Prostate gland (tissue), 2 donors: Measurements from ENCODE around the gene KMT2C. TPM values are rescaled to one million over a fixed set of nuclear protein-coding genes. Genes with fewer than 3 reads are reported as not detected.
"Not testable (repeated sequence)": the region's sequence is repeated elsewhere in the genome, so short reads cannot be mapped to it uniquely, and the experiment has no call there.

ENCODE experiments used
- DNase-seq: peaks from one replicate; pipeline ENCODE4 v3.0.0-alpha.2; 2019; ENCODE audit warnings: low spot score
- H3K27ac ChIP-seq, 2 donors: fragments of 200-600 bp; sonication (generic); 2 replicates each; pipeline ENCODE4 v1.5.1; 2017 to 2019
- H3K27me3 ChIP-seq: fragments of 200-600 bp; sonication (generic); replicated peaks from 2 replicates; pipeline ENCODE4 v1.5.1; 2019; ENCODE audit not compliant: insufficient read depth
- H3K36me3 ChIP-seq, 2 donors: fragments of 200-600 bp; sonication (generic); 1 replicate in 1 of 2; 2 replicates in 1 of 2; pipeline versions ENCODE4 v1.5.1 to v1.8.1; 2017 to 2019
- H3K4me1 ChIP-seq: fragments of 200-600 bp; sonication (generic); replicated peaks from 2 replicates; pipeline ENCODE4 v1.5.1; 2019
- H3K4me3 ChIP-seq, 2 donors: fragments of 200-600 bp; sonication (generic); 2 replicates each; pipeline ENCODE4 v1.5.1; 2017 to 2019
- H3K9me3 ChIP-seq: fragments of 200-600 bp; sonication (generic); 2 replicates; pipeline ENCODE4 v1.5.1; 2017
- POLR2A ChIP-seq: fragments of 450-650 bp; IDR thresholded peaks from one replicate; pipeline ENCODE4 v1.6.1; 2016; ENCODE audit warnings: antibody characterized with exemption, mild to moderate bottlenecking
- POLR2AphosphoS5 ChIP-seq: sonication (generic); formaldehyde crosslinking; IDR thresholded peaks from one replicate; pipeline ENCODE4 v1.6.1; 2017; ENCODE audit warnings: antibody characterized with exemption
- WGBS: methylation state at CpG from one replicate; pipeline ENCODE4 v1.1.5; 2018; 5-methylcytosine and 5-hydroxymethylcytosine counted together
- intact Hi-C: fragments of 100-400 bp; cut with DNase I; formaldehyde crosslinking; loops from one replicate; pipeline ENCODE4 v1.14.2; 2022
- total RNA-seq, 2 donors: library from RNA; depleted of rRNA; stranded (reverse); fragments of >200 nt; gene quantifications; one replicate each; pipeline ENCODE4 v1.1.0, GENCODE V29; 2016
- TF ChIP-seq, protein P1 (sequence below), 4 experiments: fragments of 200-600 bp in 2 of 4; fragments of 450-650 bp in 2 of 4; sonication (generic) in 2 of 4; IDR thresholded peaks; 1 replicate in 3 of 4; 2 replicates in 1 of 4; pipeline ENCODE4 v1.5.1; 2016 to 2019; ENCODE audit warnings: antibody characterized with exemption in 4 of 4, mild to moderate bottlenecking in 2 of 4, moderate library complexity in 2 of 4

The KMT2C gene
- total RNA-seq, 2 donors from 2014 or later: 70.8 to 118 TPM

DNA sequence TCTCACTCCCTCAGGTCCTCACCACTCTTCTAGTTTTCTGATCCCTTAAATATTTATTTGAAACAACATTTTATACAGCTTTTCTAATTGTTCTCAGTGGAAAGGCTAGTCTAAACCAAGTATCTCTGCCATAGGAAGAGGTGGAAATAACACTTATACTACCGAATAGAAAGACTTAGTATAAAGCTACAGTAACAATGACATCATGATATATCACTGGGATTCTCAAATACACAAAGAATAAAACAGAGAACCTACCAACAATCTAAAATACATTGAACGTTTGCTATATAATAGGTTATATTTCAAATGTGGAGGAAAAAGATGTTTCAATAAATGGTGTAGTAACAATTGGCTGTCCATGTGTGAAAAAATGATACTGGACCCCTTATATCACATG, 142.9 kb downstream of the KMT2C start:
- H3K36me3 ChIP-seq: no peaks in the 10 kb centered on the region
- no peaks in the 10 kb centered on the region for H3K27me3 ChIP-seq
- no peak overlapping the region for H3K27ac ChIP-seq
- DNase-seq: no peak
- no peaks in the 10 kb centered on the region for H3K9me3 ChIP-seq
- no peaks in the 10 kb centered on the region for H3K4me1 ChIP-seq
- no peak overlapping the region for H3K4me3 ChIP-seq
- TF ChIP-seq POLR2A: no peak
- no peak for TF ChIP-seq POLR2AphosphoS5
- TF ChIP-seq, protein P1, sequence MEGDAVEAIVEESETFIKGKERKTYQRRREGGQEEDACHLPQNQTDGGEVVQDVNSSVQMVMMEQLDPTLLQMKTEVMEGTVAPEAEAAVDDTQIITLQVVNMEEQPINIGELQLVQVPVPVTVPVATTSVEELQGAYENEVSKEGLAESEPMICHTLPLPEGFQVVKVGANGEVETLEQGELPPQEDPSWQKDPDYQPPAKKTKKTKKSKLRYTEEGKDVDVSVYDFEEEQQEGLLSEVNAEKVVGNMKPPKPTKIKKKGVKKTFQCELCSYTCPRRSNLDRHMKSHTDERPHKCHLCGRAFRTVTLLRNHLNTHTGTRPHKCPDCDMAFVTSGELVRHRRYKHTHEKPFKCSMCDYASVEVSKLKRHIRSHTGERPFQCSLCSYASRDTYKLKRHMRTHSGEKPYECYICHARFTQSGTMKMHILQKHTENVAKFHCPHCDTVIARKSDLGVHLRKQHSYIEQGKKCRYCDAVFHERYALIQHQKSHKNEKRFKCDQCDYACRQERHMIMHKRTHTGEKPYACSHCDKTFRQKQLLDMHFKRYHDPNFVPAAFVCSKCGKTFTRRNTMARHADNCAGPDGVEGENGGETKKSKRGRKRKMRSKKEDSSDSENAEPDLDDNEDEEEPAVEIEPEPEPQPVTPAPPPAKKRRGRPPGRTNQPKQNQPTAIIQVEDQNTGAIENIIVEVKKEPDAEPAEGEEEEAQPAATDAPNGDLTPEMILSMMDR (IDR thresholded peaks at IDR 0.05): no peak
- intact Hi-C loops: no loop called here
- 91% methylated on average over 2 of the region's 2 CpGs for WGBS

DNA sequence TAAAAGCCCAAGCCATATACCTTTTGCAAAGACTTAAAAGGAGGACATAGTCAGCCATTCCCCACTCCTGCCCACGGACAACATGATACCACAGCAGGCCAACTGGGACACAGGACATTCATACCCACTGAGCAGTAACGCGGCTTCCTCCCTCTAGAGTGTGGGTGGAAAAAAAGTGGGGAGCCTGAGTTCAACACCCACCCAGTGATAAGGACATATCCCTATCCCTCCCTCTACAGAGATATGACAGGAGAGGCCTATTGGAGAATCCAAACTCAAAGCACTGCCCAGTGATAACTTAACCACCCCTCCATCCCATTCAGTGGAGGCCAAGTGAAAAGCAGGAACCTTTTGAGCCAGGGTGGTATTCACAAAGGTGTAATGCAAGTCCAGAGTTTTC, 148.8 kb downstream of the KMT2C start:
- WGBS: 95% methylated on average over 3 of the region's 3 CpGs
- intact Hi-C loops: not testable (repeated sequence)

DNA sequence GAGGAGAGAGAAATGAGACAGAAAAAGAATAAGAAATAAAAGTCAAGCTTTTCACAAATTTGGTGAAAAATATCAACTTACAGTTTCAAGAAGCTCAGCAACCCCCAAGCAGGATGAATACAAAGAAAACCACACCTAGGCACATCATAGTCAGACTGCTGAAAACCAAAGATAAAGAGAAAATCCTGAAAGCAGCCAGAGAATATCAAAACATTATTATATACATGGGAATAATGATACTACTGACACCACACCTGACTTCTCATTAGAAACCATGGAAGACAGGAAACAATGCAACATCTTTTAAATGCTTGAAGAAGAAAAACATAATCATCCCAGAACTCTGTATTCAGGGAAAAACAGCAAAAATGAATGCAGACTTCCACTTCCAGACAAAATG, 149.6 kb downstream of the KMT2C start:
- H3K36me3 ChIP-seq, intact Hi-C loops, H3K4me3 ChIP-seq, H3K27ac ChIP-seq, H3K27me3 ChIP-seq, H3K4me1 ChIP-seq, DNase-seq, H3K9me3 ChIP-seq: not testable (repeated sequence)

More for the DNA sequence above, 148.8 kb downstream of the KMT2C start:
- H3K4me3 ChIP-seq, H3K36me3 ChIP-seq, H3K9me3 ChIP-seq, H3K27me3 ChIP-seq, H3K27ac ChIP-seq, DNase-seq, H3K4me1 ChIP-seq: not testable (repeated sequence)

DNA sequence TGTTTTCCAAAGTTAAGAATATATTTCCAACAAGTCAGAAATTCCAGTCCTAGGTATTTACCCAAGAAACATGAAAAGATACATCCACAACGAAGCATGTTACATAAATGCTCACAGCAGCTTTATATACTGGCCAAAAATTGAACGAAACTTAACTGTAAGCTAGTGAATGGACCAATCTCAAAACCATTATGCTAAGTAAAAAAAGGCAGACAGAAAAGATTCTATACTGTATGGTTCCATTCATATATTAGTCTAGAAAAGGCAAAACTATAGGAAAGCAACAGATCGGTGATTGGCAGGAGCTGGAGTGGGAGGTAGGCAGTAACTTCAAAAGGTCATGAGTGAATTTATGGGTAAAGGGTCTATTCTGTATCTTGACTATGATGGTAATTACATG, 150.8 kb downstream of the KMT2C start:
- H3K27me3 ChIP-seq, H3K9me3 ChIP-seq, H3K27ac ChIP-seq, DNase-seq, intact Hi-C loops, H3K4me3 ChIP-seq, H3K4me1 ChIP-seq, H3K36me3 ChIP-seq: not testable (repeated sequence)
- 74% methylated on average over 3 of the region's 3 CpGs for WGBS

DNA sequence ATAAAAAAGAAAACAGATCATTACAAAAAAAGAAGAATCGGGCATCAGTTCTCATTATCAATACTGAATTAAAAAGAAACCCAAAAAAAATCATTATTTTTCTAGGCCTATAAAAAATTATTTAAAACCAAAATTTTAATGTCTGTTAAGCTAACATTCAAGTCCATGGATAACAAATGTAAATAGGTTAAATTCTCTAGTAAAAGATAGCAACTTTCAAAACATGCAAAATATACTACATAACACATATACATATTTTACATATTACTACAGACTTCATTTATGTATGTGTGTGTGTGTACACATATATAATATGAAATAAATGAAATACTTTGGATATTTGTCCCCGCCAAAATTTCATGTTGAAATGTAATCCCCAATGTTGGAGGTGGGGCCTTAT, 158.1 kb downstream of the KMT2C start:
- WGBS: 100% methylated on average over 2 of the region's 2 CpGs

DNA sequence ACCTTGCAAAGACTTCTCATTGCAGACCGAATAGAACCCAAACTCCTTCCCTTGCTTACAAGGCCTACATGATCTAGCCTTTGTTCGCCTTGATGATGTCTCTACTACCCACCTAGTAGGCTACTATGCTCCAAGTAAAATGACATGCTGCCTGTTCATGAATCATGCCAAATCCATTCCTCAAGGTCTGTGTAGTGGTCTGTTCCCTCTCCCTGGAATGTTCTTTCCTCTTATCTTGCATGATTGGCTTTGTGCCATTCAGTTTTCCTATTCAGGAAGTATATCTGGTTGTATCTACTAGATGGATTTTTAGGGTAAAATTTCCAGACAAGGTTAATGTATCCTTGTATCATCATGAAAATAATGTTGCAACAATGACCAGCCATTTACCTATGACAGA, 165.4 kb downstream of the KMT2C start:
- DNase-seq, H3K4me1 ChIP-seq, H3K36me3 ChIP-seq, intact Hi-C loops, H3K27ac ChIP-seq, H3K9me3 ChIP-seq, H3K27me3 ChIP-seq, H3K4me3 ChIP-seq: not testable (repeated sequence)
- 94% methylated on average over 2 of the region's 2 CpGs for WGBS

More for the DNA sequence above, 158.1 kb downstream of the KMT2C start:
- H3K27me3 ChIP-seq, intact Hi-C loops, DNase-seq, H3K27ac ChIP-seq, H3K9me3 ChIP-seq, H3K4me3 ChIP-seq, H3K36me3 ChIP-seq, H3K4me1 ChIP-seq: not testable (repeated sequence)

DNA sequence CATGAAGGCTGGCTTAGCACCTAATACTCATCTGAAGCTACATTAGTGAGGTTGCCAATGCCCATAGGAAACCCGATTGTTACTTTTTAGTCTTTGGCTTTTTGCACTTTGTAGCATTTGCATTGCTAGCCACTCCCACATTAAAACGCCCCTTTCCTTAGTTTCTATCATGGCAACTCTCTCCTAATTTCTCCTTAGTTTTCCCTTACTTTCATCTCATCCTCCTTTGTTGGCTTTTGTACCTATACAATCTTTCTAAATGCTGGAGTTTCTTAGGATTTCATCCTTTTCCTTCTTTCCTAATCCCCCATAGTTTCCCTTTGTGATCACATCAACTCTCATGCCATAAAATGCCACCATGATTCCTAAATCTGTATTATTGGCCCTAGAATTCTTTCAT, 168.9 kb downstream of the KMT2C start:
- H3K4me3 ChIP-seq, H3K27ac ChIP-seq, H3K9me3 ChIP-seq, DNase-seq, H3K4me1 ChIP-seq, intact Hi-C loops, H3K27me3 ChIP-seq, H3K36me3 ChIP-seq: not testable (repeated sequence)
- 87% methylated on average over 2 of the region's 2 CpGs for WGBS

DNA sequence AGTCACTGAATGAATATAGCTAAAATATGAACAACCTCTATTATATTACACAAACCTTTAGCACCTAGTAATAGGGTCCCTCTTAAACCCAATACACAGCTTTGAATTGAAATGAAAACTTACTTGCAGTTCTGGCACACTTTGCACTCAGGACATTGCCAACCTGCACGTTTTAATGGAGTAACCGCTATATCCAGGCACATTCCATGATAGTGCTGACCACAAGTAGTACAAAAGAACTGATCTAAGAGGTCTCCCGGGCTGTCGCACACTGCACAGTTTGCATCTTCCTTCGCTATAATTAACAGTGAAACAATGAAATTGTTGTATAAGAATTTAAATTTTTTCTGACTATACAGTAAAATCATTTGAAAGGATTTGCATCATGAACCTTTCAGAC, 170.9 kb downstream of the KMT2C start:
- DNase-seq, H3K4me3 ChIP-seq, H3K4me1 ChIP-seq, intact Hi-C loops, H3K9me3 ChIP-seq, H3K27me3 ChIP-seq, H3K27ac ChIP-seq, H3K36me3 ChIP-seq: not testable (repeated sequence)
- WGBS: 80% methylated on average over 5 of the region's 5 CpGs

DNA sequence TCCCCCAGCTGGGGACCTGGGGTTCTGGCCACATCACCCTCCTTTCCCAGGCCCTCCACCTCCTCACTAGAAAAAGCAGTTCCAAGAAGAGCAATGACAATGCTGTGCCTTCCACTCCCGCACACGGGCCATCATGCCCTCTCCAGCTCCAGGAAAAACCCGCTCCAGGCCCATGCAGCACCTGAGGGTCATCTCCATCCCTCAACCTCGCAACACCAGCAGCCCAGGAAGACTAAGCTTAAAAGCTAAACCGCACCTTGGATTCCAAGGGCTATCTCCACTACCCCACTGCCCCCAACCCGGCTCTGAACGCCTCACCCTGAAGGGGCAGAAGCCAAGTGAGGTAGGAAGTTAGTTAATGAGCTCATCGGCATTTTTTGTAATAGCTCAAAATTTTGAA, 173.7 kb downstream of the KMT2C start:
- H3K4me1 ChIP-seq, H3K36me3 ChIP-seq, intact Hi-C loops, H3K9me3 ChIP-seq, DNase-seq, H3K27ac ChIP-seq, H3K4me3 ChIP-seq, H3K27me3 ChIP-seq: not testable (repeated sequence)
- WGBS: 97% methylated on average over 8 of the region's 8 CpGs

DNA sequence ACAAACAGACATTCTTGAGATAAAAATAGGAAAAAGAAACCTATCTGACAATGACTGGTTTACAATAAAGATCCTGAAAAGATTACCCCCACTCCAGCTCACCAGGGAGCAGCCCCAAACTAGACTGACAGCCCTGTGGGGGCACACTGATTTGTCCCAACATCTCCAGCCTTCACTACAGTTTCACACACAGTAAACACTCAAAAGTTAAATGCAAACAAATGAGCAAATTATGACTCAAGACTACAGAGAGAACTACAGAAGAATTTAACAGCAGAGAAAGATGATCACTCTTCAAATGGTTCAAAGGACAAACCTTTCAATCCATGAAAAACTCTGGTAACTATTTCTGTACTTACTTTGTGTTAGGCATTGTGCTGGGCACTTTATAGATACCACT, 176.2 kb downstream of the KMT2C start:
- H3K9me3 ChIP-seq, H3K27ac ChIP-seq, DNase-seq, H3K27me3 ChIP-seq, H3K4me3 ChIP-seq, intact Hi-C loops, H3K4me1 ChIP-seq, H3K36me3 ChIP-seq: not testable (repeated sequence)

DNA sequence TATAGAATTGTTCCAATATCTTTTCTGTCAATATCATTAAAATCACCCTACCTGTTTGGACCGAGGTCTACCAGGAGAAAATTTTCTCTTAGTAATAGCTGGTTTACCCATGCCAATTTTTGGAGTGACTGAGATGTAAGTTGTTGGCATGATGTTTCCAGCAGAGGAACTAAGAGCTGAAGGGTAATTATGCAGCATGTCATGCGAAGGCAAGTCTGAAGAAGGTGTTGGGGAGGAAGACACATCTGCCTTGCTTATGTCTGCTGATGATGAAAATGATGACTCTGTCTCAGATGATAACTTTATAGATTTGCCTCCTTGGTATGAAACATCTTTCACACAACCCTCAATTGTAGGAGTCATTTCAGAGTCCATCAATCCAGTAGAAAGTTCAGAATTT, 188.0 kb downstream of the KMT2C start:
- H3K27me3 ChIP-seq, H3K27ac ChIP-seq, DNase-seq, H3K4me1 ChIP-seq, H3K36me3 ChIP-seq, intact Hi-C loops, H3K4me3 ChIP-seq, H3K9me3 ChIP-seq: not testable (repeated sequence)
- WGBS: 85% methylated on average over 2 of the region's 2 CpGs

DNA sequence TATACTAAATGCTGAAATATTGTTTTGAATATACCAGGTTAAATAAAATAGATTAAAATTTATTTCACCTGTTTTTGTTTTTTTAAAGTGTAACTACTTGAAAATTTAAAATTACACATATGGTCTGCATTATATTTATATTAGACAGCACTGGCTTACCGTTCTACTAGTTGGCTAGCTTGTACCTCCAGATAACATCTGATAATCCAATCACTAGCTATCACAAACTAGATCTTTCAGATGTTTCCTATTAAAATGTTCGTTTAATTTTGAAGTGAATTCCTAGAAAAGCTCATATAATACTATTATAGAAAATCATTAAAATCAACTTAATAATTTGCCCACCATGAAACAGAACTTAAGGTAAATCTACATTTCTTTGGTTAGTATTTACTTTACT, 190.4 kb downstream of the KMT2C start:
- H3K27me3 ChIP-seq, H3K4me1 ChIP-seq, H3K9me3 ChIP-seq, H3K27ac ChIP-seq, DNase-seq, H3K36me3 ChIP-seq, intact Hi-C loops, H3K4me3 ChIP-seq: not testable (repeated sequence)
- WGBS: 28% methylated on average over 2 of the region's 2 CpGs
